GM23338 (cell line): ENCODE results near the gene LRP1B.

Source experiments
- EZH2phosphoT487 ChIP-seq: fragments of 200-600 bp; sonication (generic); IDR thresholded peaks from one replicate; pipeline ENCODE4 v1.8.1; 2018; ENCODE audit warnings: antibody characterized with exemption; ENCODE audit not compliant: unreplicated experiment
- NANOG ChIP-seq: IDR thresholded peaks from 2 replicates; pipeline ENCODE4 v1.6.1; 2016; ENCODE audit warnings: antibody characterized with exemption, borderline replicate concordance
- TF ChIP-seq, protein P1 (sequence below), 2 experiments: fragments of 200-600 bp in 1 of 2; sonication (generic) in 1 of 2; conservative IDR thresholded peaks; 2 replicates each; pipeline versions ENCODE4 v1.5.1 to v1.6.1; 2016 to 2017; ENCODE audit warnings: antibody characterized with exemption in 2 of 2, low read depth in 2 of 2, mild to moderate bottlenecking in 2 of 2, moderate library complexity in 1 of 2
- TF ChIP-seq, protein P2 (sequence below): IDR thresholded peaks from 2 replicates; pipeline ENCODE4 v1.6.1; 2016; ENCODE audit warnings: antibody characterized with exemption

DNA sequence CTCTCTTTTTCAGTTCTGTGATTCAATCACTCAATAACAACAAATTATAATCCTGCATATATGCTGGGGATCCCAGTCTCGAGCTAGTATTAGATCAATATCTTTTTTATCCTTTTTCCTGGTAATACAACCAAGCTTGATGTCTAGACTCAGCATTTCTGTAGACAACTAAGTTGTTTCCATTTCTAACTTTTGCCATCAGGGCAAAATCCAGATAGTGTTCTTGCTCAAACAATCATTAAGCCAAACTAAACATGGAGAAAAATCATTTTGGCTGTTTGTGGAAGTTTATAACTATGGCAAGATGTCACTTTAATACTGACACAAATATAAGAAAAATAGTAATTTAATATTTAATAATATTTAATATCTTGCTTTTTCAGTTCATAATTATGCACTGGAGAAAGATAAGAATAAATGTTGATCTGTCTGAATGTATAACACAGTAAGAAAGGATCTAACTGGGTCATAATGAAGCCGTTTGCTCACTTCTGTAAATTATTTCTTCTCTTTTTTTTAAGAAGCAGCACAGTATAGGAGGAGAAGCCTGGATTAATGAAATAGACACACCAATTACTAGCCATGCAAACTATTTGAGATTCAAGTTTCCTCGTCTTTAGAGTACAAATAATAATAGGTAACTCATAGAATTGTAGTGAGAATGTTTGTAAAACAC, 979.1 kb downstream of the LRP1B start:
- TF ChIP-seq, protein P1, sequence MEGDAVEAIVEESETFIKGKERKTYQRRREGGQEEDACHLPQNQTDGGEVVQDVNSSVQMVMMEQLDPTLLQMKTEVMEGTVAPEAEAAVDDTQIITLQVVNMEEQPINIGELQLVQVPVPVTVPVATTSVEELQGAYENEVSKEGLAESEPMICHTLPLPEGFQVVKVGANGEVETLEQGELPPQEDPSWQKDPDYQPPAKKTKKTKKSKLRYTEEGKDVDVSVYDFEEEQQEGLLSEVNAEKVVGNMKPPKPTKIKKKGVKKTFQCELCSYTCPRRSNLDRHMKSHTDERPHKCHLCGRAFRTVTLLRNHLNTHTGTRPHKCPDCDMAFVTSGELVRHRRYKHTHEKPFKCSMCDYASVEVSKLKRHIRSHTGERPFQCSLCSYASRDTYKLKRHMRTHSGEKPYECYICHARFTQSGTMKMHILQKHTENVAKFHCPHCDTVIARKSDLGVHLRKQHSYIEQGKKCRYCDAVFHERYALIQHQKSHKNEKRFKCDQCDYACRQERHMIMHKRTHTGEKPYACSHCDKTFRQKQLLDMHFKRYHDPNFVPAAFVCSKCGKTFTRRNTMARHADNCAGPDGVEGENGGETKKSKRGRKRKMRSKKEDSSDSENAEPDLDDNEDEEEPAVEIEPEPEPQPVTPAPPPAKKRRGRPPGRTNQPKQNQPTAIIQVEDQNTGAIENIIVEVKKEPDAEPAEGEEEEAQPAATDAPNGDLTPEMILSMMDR (conservative IDR thresholded peaks at IDR 0.05; ENCODE audit: low read depth in 2 of 2), result no peak
- TF ChIP-seq EZH2phosphoT487 (no peak), NANOG (no peak)
- TF ChIP-seq, protein P2, sequence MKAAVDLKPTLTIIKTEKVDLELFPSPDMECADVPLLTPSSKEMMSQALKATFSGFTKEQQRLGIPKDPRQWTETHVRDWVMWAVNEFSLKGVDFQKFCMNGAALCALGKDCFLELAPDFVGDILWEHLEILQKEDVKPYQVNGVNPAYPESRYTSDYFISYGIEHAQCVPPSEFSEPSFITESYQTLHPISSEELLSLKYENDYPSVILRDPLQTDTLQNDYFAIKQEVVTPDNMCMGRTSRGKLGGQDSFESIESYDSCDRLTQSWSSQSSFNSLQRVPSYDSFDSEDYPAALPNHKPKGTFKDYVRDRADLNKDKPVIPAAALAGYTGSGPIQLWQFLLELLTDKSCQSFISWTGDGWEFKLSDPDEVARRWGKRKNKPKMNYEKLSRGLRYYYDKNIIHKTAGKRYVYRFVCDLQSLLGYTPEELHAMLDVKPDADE, result no peak
